Germinal center (tissue), 1 donor: ENCODE measurements around the gene CRACDL.
"Not testable (repeated sequence)": the region's sequence is repeated elsewhere in the genome, so short reads cannot be mapped to it uniquely, and the experiment has no call there.

Experiments used
- DNase-seq: peaks from one replicate; pipeline ENCODE4 v3.0.0; 2012; ENCODE audit warnings: mixed read lengths, low spot score

The CRACDL gene

DNA sequence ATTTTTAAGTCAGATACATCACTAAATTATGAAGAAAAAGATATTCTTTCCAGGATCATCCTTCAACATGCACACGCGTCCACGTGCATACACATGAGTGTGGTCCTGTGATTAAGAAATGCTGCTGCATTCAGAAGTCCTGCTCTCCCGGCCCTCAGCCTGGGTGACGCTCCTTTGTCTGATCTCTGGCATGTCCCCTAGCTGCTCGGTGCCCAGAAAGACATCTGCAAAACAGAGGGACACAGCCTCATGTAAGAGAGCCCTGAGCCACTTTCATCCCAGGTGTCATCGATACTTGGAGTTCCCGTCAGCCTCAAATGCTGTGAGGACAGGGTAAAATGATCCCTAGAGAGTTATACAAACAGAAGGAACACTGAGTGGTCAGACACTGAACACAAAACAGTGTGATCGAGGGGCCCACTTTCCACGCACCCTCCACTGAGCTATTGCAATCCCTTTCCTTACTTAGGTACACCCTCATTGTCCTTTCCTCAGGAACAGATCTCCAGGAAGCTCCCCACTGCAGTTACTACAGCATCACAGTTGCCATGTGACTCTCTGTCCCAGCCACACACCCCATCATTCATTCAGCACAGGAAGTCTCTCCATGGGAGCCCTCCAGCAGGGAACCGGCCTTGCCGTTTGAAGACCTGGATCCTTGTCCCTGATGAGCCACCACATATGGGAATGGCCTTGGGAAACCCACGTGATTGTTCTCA is 32.1 kb downstream of the CRACDL start:
- no peak for DNase-seq

DNA sequence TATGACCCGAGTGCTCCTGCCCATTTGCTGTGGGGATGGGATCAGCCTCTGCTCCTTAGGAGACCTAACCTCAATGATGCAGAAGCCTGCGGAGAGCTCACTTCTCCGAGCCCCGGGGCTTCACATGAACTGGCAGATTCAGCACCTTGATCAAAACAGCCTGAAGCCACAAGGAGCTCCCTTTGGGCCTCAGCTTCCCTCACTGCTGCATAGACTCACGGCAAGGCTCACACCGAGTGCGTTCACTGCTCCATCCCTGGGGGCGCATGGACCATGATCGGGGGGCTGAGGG is 33.0 kb downstream of the CRACDL start:
- DNase-seq, result no peak

DNA sequence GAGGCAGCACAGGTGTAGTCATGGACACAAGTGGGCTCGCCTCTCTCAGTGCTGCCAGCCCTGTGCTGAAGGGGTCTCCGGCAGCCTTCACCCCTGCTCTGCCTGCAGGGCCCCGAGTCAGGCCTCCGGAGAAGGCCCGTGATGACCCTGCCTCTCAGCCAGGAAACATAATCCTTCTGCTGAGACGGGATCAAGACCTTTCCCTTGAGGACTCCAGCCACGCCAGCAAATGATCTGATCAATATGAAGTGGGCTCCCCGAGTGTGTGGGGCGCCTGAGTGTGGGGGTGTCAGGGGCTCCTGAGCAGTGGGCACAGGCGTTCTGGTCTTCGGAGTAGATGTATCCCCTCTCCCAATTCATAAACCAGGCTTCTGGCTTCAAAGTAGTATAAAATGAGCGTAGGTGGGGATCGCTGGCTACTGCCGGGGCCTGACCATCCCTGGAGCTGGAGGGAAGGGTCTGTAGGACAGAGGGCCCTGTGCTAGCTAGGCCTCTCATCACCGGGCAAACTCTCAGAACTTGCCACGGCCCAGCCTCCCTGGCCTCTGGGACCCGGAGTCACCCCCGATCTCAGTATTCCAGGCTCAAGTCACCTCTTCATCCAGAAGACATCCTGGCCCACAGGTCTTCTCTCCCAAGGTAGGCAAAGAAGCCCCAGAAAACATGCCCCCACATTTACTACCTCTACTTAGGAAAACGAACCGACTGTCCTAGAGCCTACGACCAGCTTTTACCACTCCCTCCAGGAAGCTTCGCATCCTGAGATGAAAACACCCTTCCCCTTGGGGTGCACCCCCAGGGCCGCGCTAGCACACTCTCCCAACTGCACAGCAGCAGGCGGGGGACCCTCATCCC is 33.6 kb downstream of the CRACDL start:
- no peak for DNase-seq

DNA sequence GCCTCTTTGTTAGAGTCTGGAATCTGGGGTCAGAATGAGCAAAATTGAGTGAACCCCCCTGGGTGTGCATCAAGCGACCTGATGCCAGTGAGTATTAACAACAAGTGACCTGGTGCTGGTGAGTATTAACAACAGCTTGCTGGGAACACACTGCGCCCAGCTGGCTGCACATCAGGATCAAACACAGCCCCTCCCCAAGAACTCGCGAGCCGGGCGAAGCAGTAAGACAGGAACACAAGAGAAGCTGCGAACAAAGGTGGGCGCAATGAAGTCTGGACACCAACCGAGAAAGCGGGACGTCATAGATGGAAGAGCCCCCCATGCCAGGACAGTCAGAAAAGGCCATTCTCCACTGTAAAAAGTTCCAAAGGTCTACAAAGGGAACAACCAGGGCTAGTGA is 34.3 kb downstream of the CRACDL start:
- no peak for DNase-seq

DNA sequence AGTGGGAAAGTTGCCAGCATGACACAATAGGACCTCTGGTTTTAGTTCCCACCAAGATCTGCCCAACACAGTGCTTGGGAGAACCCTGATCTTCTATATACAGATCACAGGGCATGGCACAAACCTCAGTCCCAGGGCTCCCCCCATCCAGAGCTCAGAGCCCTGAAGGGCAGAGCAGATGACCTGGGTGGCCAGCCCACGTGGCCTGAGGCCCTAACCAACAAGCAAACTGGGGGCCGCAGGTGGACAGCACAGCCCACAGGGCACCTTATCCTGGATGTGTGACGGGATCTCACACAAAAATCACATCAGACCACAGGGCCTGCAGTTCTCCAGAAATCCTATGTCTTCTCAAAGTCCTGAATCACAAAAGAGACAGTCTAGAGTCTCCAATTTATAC is 34.7 kb downstream of the CRACDL start:
- DNase-seq, result no peak

DNA sequence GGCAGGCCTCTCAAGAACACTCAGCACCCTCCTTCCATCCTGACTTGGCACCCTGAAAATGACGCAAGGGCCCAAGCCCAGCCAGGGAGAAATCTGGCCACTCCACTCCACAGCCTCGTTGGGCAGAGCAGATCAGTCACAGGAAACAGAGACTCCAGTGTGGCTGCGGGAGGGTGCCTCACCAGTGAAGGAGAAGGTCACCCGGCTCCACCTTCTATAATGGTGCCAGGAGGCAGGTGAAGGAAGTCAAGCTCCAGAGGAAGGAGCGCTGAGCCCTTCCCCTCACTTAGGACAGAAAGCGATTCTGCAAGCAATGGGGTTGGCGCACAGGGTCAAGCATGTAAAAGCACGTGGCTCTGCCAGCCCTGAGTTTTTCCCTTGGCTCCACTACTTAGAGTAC is 35.3 kb downstream of the CRACDL start:
- no peak for DNase-seq

DNA sequence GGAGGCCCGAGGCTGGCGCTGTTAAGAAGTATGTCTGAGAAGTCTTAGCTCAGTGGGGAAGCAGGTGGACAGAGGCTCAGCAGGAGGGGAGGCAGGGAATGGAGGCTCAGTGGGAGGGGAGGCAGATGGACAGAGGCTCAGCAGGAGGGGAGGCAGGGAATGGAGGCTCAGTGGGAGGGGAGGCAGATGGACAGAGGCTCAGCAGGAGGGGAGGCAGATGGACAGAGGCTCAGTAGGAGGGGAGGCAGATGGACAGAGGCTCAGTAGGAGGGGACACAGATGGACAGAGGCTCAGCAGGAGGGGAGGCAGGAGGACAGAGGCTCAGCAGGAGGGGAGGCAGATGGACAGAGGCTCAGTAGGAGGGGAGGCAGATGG is 36.3 kb downstream of the CRACDL start:
- DNase-seq, result not testable (repeated sequence)

DNA sequence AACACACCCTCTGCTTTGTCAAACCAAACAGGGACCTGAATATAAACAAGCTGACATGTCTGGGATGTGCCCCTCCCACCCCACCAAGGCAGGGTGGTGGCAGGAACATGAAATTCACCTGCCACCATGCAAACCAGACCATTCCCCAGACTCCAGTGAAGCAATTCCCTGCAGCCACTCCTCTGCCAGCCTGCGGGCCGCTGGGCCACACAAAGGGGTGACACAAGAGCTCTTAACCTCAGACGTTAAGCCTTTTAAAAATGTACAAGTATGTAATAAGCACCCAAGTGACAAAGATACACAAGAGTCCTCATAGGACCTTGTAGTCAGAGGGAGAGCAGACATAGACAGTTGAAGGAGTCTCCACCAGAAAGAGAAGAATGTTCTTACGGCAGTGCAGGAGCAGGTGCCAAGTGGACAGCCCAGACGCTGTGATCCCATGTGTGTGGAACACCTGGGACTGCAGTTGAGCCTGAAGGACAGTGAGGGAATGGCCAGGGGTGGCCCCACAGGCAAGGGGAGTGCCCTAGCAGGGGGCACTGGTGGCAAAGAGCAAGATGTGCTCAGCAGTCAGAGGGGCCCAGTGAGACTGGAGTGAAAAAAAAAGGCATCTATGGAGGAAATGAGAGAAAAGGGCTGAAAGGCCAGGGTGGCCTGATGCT is 36.9 kb downstream of the CRACDL start:
- no peak for DNase-seq

DNA sequence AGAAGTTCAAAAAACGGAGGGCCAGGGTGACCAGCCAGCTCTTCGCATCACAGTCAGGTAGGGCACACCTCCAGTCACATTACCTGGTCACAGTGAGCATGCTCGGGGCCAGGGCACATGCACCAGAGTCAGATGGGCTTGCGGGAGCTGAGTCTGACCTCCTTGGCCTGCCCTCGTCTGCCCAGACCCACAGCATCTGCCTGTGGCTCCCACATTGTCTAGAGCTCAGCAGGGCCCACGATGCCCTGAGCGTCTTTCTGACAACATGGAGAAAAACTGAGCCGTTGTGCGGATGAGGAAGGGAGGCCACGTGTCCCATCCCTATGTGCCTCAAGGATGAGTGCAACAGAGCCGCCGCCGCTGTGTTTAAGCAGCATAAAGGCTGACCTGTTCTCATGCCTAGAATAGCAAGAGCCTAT is 37.6 kb downstream of the CRACDL start:
- DNase-seq, result no peak

DNA sequence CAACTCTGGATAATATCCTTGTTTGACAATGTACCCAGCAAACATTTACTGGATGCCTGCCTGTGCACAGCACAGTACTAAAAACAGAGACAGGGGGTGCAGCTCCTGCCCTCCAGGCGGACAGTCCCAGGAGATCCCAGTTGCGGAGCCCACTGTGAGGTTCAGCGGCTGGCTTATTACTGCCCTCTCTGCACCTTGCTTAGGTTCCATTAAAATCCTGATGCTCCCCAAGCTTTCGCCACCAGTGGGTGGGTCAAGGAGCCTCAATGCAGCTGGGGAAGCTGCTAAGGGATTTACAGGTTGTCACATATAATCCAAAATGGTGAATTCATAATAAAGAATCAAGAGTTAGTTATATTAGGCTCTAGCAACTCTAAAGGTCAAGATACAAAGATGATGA is 38.3 kb downstream of the CRACDL start:
- no peak for DNase-seq

DNA sequence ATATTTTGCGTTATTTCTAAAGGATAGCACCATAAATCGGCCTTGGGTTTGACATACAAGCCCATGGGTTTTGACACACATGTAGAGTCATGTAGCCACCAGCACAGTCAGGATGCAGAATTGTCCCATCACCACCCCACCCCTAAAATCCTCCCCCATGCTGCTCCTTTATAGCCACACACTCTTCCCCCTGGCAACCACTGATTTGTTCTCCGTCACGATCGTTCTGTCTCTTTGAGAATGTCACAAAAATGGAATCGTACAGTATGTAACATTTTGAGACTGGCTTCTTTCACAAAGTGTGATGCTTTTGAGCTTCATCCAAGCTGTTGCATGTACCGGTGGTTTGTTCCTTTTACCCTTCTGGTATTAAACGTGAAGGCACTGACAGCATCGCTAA is 39.1 kb downstream of the CRACDL start:
- no peak for DNase-seq

DNA sequence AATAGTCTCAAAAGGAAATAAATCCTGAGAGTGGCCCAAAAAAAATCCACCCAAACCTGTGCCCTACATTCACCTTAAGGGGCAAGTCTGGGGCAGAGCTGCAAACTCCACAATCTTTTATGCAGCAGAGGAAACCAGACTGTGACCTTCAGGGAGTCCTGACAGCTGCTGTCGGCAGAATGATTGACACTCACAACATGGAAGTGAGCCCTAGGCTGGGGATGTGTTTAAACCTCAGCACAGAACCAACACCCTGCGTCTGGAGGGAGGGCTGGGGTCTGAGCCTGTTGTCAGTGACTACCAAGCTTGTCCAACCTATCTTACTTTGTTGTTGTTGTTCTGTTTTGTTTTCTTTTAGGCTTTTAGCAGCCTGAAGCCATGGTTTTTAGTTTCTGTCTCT is 39.6 kb downstream of the CRACDL start:
- DNase-seq, result no peak

DNA sequence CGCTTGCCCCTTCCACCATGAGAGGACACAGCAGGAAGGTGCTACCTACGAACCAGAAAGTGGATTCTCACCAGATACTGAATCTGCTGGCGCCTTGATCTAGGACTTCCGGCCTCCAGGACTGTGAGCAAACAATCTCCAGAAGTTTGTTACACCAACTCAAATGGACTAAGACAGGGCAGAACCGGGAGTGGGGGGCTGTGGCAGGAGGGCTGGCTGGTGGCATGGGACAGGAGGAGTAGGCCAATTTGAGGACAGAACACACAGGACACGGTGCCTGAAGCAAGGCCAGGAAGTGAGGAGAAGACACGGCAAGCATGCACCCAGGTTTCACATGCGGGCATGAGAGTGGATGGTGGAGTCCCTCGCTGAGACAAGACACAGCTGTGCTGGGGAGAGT is 40.1 kb downstream of the CRACDL start:
- no peak for DNase-seq

DNA sequence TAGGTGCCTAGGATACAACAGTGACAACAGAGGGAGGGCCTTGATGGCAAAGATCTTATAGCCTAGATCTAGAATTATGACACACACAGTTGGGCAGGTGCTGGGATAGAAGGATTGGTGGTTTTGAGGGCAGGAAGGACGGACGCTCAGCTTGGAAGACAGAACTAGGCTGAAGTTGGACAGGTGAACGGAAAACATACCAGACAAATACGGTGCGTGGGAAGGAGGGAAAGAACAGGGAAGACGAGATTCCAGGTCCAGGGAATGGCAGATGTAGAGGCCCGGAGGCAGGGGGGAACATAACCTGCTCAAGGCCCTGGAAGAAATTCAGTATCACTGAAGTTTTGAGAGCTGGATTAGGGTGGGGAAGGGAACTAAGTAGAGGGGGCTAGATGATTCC is 40.8 kb downstream of the CRACDL start:
- no peak for DNase-seq

DNA sequence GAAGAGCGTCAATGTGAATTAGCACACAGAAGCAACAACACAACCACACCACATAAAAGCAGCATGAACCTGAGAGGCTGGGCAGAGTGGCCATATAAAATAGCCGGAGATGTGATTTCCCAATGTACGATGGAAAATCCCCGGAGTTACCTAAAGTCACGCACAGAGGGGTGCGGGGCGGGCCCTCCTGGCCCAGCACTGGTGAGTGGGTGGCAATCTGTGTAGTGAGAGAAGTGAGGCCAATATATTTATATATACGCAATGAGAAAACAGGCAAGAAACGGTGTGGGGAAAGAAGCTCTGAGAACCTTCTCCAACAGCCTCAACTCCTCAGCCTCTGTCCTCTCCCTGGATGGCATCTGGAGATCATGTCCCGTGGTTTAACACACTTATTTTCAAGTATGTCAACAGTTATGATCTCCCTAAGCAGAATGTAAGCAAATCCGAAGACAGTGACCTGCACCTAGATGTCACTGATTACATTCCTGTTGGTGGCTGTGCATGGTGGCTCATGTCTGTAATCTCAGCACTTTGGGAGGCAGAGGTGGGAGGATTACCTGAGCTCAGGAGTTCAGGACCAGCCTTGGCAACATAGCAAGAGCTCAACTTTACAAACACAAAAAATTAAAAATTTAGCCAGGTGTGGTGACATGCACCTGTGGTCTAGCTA is 41.6 kb downstream of the CRACDL start:
- no peak for DNase-seq

DNA sequence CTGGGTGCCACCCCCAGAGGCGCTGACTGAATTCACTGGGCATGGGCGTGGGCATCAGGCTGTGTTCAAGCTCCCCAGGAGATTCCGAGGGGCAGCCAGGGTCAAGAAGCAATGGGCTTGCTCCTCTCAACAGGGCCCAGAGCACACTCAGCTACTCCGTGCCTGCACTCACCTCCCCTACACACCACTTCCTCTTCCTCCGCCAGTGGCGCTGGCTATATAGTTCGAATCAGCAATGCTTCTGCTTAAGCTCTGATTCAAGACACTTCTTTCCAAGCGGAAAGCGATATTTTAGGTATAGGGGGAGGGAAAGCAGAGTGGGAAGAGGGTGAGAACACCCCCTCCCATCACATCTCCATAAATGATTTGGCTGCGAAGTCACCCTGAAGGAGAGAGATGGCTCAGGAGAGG is 42.1 kb downstream of the CRACDL start:
- DNase-seq, result no peak

DNA sequence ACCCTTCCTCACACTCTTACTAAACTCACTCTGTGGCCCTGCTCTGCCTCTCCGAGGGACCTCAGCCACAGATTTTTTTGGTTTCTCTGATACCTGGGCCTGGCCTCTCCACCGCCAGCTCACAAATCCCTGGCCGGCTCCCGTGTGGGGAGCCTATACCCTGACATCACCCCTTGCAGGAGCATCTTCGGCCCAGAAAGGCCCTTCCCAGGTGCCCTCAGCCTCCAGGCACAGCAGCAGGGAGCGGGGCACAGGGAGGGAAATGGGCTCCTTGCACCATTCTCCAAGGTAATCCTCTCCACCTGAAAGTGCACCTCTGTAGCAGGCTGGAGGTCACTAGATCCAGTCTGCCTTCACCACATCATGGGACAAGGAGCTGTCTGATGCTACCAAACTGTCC is 43.2 kb downstream of the CRACDL start:
- no peak for DNase-seq

DNA sequence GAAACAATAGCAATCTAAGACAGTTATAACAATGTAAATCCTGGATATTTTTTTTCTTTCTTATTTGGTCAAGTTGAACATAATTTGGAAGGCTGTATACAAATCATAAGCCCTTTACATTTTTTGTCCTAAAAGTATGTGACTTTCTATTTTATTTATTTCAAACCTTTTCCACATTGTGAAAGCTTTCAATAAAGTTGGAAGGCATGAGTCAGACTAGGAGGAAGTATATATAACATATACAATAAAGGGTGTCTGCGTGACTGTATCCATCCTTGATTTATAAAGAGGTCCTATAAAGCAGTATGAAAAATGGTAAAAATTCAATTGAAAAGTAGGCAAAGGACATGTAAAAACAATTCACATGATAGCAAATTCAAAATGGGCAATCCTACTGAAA is 44.4 kb downstream of the CRACDL start:
- no peak for DNase-seq

DNA sequence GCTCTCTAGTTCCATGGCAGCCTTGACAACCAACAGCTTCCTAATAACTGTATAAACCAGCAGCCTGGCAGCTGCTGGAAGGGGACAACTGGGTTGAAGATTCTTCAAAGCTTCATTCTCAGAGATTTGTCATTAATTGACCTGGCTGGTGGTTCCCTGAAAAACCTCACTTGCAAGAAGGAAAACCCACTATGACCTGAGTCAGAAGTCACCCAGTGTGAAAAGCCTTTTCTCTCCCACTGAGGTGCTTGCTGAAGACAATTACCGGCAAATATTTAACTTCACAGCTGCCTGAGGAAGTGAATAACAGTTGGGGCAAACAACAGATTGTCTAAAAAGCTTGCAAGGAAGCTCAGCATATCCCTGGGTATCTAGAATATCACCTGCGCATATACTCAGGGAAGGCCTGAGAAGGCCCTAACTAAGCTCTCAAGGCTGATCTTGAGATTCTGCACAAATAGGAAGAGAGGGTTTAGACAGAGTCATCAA is 49.9 kb downstream of the CRACDL start:
- no peak for DNase-seq

DNA sequence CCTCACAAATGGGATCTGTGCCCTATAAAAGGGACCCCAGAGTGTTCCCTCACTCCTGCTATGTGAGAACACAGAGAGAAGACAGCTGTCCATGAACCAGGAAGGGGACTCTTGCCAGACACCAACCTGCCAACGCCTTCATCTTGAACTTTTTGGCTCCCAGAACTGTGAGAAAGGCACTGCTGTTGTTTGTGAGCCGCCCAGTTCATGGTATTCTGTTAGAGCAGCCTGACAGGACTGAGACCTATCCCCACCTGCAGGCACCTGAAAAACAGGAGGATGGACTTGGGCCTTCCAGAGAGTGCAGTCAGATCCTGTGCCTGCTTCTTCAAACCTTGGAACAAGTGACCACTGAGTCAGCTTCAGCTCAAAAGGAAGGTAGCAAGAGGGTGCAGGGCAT is 51.4 kb downstream of the CRACDL start:
- DNase-seq, result no peak

DNA sequence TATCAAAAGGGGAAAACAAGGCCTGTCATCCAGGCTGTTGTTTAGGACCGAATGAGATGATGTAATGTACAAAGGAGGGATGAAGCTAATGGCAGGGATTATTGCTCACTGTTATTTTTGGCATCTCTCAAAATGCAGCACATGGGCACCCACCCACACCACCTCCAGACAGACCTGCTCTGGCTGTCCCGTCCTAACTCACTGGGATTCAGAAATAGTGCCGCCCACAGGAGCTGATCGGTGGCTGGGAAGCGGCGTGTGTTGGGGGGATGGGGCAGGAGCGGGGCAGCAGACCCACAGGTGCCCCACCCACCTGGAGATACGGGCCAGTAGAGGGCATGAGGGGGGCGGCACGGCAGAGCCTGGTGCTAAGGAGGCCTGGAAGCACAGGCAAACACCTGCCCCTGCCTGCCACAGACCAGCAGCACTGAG is 52.2 kb downstream of the CRACDL start:
- DNase-seq, result no peak

DNA sequence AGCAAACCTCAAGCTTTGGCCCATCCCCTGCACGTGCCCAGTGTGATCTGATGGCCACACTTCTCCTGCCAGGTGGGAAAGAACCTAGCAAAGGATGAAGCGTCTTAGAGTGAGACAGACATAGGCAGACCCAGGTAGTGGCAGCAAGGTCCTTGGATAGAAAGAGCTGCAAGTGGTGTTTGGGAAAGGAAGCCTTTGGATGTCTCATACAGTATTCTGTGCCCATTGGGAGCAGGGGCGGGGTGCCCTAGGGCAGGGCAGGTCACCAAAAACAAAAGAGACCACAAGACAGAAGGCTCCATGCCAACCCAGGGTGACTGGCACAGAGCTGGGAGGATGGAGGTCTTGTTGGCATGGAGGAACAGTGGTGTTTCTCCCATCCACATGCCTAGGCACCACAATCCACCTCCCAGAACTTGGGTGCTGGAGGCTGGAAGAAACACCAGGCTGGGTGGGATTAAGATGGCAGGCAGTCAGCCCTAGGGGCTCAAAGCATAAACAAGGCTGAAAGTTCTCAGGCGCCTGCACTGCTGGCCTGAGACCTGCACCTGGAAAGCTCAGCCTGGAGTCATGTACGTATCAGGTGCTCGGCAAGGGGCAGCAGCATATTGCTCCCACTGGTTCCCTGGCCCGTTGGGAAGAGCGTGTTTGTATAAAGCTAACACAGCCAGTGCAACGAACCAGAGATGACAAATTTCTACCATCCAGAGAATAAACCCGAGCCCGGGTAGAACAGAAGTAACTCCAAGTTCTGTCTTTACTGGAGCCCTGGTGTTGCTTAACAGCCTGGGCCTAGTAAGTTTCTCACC is 52.9 kb downstream of the CRACDL start:
- DNase-seq, result no peak
